Nephron (organoid): ENCODE data around the gene XDH.

Source experiments
- H3K27ac Mint-ChIP-seq, 3 experiments: 2 replicates each; pipeline ENCODE4 v1.8.0; 2020; ENCODE audit warnings: mixed read lengths in 3 of 3, mild to moderate bottlenecking in 2 of 3, moderate library complexity in 1 of 3
- H3K27me3 Mint-ChIP-seq: 2 replicates; pipeline ENCODE4 v1.8.0; 2021; ENCODE audit warnings: low read depth, mild to moderate bottlenecking, moderate library complexity, mixed read lengths
- H3K36me3 Mint-ChIP-seq: 2 replicates; pipeline ENCODE4 v1.8.0; 2020; ENCODE audit warnings: low read depth, mixed read lengths
- H3K4me1 Mint-ChIP-seq: 2 replicates; pipeline ENCODE4 v1.8.0; 2020; ENCODE audit warnings: mixed read lengths
- H3K4me3 Mint-ChIP-seq, 3 experiments: 2 replicates each; pipeline ENCODE4 v1.8.0; 2020; ENCODE audit warnings: mild to moderate bottlenecking in 3 of 3, mixed read lengths in 3 of 3, moderate library complexity in 2 of 3
- H3K9me3 Mint-ChIP-seq: 2 replicates; pipeline ENCODE4 v1.8.0; 2020; ENCODE audit warnings: mixed read lengths
- CTCF ChIP-seq, 3 experiments: fragments of 200-600 bp; sonication (generic); IDR thresholded peaks; one replicate each; pipeline ENCODE4 v1.5.0; 2021; ENCODE audit warnings: antibody characterized with exemption in 3 of 3; ENCODE audit not compliant: unreplicated experiment in 3 of 3

XDH gene

DNA sequence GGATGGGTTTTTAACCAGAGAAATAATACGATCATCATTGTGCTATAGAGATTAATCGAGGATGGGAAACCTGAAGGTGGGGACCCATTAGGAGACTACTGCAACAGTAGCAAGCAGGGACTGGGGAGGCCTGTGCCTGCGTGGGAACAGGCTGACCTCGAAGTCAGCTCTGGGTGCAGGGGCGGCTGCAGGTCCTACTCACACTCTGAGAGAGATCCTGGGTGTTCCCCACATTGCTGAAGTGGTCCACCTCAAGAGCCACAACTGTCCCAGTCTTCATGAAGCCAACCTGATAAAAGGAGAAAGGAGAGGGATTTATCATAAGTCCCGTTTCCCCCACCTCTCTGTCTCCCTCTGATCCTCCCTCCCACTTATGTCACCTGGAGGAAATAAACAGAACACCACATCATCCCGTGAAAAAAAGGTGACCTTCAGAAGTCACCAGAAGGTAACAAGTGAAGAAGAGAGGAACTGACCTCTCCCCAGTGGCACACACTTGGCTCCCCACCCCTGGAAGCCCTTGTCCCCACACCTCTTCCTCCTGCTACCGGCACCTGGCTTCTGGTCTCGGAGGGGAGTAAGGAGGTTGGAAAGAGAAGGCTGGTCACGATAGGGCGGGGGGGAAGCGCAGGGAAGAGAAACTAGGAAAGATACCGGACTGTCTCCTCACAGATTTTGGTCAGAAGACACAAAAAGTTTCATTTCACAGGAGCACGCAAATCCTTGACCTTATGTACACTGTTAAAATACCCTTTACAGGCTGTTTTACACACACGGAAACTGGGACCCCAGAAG, 50.4 kb downstream of the XDH start:
- Mint-ChIP-seq H3K4me3 (no peak overlapping the region), H3K9me3 (no peaks in the 10 kb centered on the region), H3K4me1 (no peaks in the 10 kb centered on the region), H3K27me3 (no peaks in the 10 kb centered on the region), H3K36me3 (no peaks in the 10 kb centered on the region), H3K27ac (no peak overlapping the region)
- no peak for TF ChIP-seq CTCF (IDR thresholded peaks at IDR 0.05; ENCODE audit: unreplicated experiment in 3 of 3)

GRCh38 chr2:31362581-31362980, 52.0 kb downstream of the XDH start:
- Mint-ChIP-seq H3K9me3 (no peaks in the 10 kb centered on the region), H3K4me3 (no peak overlapping the region), H3K36me3 (no peaks in the 10 kb centered on the region), H3K27ac (no peak overlapping the region), H3K27me3 (no peaks in the 10 kb centered on the region), H3K4me1 (no peaks in the 10 kb centered on the region)
- no peak for TF ChIP-seq CTCF (IDR thresholded peaks at IDR 0.05; ENCODE audit: unreplicated experiment in 3 of 3)

GRCh38 chr2:31359229-31359628, 55.3 kb downstream of the XDH start:
- Mint-ChIP-seq H3K36me3 (peaks cover 5% of the 10 kb centered on the region), H3K27me3 (no peaks in the 10 kb centered on the region)
- TF ChIP-seq CTCF (IDR thresholded peaks at IDR 0.05; ENCODE audit: unreplicated experiment in 3 of 3), result no peak

GRCh38 chr2:31354837-31355236, 59.7 kb downstream of the XDH start:
- Mint-ChIP-seq H3K9me3 (peaks cover 13% of the 10 kb centered on the region), H3K4me1 (no peaks in the 10 kb centered on the region), H3K36me3 (peaks cover 12% of the 10 kb centered on the region), H3K4me3 (no peak overlapping the region), H3K27ac (no peak overlapping the region), H3K27me3 (peaks cover 5% of the 10 kb centered on the region)
- TF ChIP-seq CTCF (IDR thresholded peaks at IDR 0.05; ENCODE audit: unreplicated experiment in 3 of 3), result no peak

More at GRCh38 chr2:31359229-31359628, 55.3 kb downstream of the XDH start:
- Mint-ChIP-seq H3K4me3 (no peak overlapping the region), H3K4me1 (no peaks in the 10 kb centered on the region), H3K27ac (no peak overlapping the region), H3K9me3 (no peaks in the 10 kb centered on the region)

GRCh38 chr2:31353179-31353578, 61.4 kb downstream of the XDH start:
- Mint-ChIP-seq H3K36me3 (peaks cover 12% of the 10 kb centered on the region), H3K27me3 (peaks cover 6% of the 10 kb centered on the region), H3K27ac (no peak overlapping the region), H3K4me1 (no peaks in the 10 kb centered on the region), H3K4me3 (no peak overlapping the region), H3K9me3 (peaks cover 13% of the 10 kb centered on the region)
- TF ChIP-seq CTCF (IDR thresholded peaks at IDR 0.05; ENCODE audit: unreplicated experiment in 3 of 3), result no peak

GRCh38 chr2:31349684-31350083, 64.9 kb downstream of the XDH start:
- no peaks in the 10 kb centered on the region for H3K4me1 Mint-ChIP-seq
- no peak overlapping the region for H3K27ac Mint-ChIP-seq
- H3K9me3 Mint-ChIP-seq, result peaks cover 13% of the 10 kb centered on the region
- TF ChIP-seq CTCF (IDR thresholded peaks at IDR 0.05; ENCODE audit: unreplicated experiment in 3 of 3), result no peak
- H3K27me3 Mint-ChIP-seq, result peaks cover 11% of the 10 kb centered on the region
- no peak overlapping the region for H3K4me3 Mint-ChIP-seq
- peaks cover 19% of the 10 kb centered on the region for H3K36me3 Mint-ChIP-seq
